Right atrium auricular region (tissue), 2 donors: ENCODE measurements around the gene KCNH2. TPM values are rescaled to one million over a fixed set of nuclear protein-coding genes. Genes with fewer than 3 reads are reported as not detected.

ENCODE experiments used
- DNase-seq: peaks from one replicate; pipeline ENCODE4 v3.0.0-alpha.2; 2019; ENCODE audit warnings: low spot score
- H3K27ac ChIP-seq, 2 donors: fragments of 200-600 bp; sonication (generic); 1 replicate in 1 of 2; 2 replicates in 1 of 2; pipeline ENCODE4 v1.5.1; 2016 to 2019
- H3K27me3 ChIP-seq, 2 donors: fragments of 200-600 bp; sonication (generic); one replicate each; pipeline versions ENCODE4 v1.5.1 to v1.6.0; 2017 to 2019
- H3K36me3 ChIP-seq: fragments of 200-600 bp; sonication (generic); one replicate; pipeline ENCODE4 v1.5.1; 2016
- H3K4me1 ChIP-seq, 2 donors: fragments of 200-600 bp; sonication (generic); one replicate each; pipeline versions ENCODE4 v1.5.1 to v1.6.0; 2017 to 2019
- H3K4me3 ChIP-seq, 2 donors: fragments of 200-600 bp; sonication (generic); 1 replicate in 1 of 2; 2 replicates in 1 of 2; pipeline ENCODE4 v1.5.1; 2017 to 2019; ENCODE audit warnings: mild to moderate bottlenecking in 1 of 2, moderate library complexity in 1 of 2
- H3K9me3 ChIP-seq, 2 donors: fragments of 200-600 bp; sonication (generic); one replicate each; pipeline ENCODE4 v1.5.1; 2019
- CTCF ChIP-seq, 2 donors: fragments of 200-600 bp; sonication (generic); IDR thresholded peaks; one replicate each; pipeline ENCODE4 v1.5.1; 2019; ENCODE audit warnings: antibody characterized with exemption in 2 of 2
- total RNA-seq, 2 donors: library from RNA; depleted of rRNA; stranded (reverse); fragments of >200 nt; gene quantifications; one replicate each; pipeline ENCODE4 v1.1.0, GENCODE V29; 2016

KCNH2 gene
- total RNA-seq, 2 donors from 2014 or later = 119 to 128 TPM

- no peak overlapping the region for H3K4me3 ChIP-seq
- H3K4me1 ChIP-seq = no peaks in the 10 kb centered on the region
- H3K27ac ChIP-seq = no peak overlapping the region
- no peak for DNase-seq
- H3K9me3 ChIP-seq = no peaks in the 10 kb centered on the region
- no peaks in the 10 kb centered on the region for H3K27me3 ChIP-seq
- no peaks in the 10 kb centered on the region for H3K36me3 ChIP-seq
- no peak for TF ChIP-seq CTCF (IDR thresholded peaks at IDR 0.05)
These were observed 60.2 kb downstream of the KCNH2 start for GRCh38 chr7:150917969-150918368.

- Histone ChIP-seq H3K4me3 (no peak overlapping the region), H3K27ac (no peak overlapping the region), H3K9me3 (no peaks in the 10 kb centered on the region), H3K27me3 (no peaks in the 10 kb centered on the region), H3K36me3 (no peaks in the 10 kb centered on the region), H3K4me1 (no peaks in the 10 kb centered on the region)
- no peak for DNase-seq
- TF ChIP-seq CTCF (IDR thresholded peaks at IDR 0.05) = no peak
These were observed 61.5 kb downstream of the KCNH2 start for GRCh38 chr7:150916670-150917069.

GRCh38 chr7:150914966-150915365 lies 63.2 kb downstream of the KCNH2 start:
- no peaks in the 10 kb centered on the region for H3K9me3 ChIP-seq
- H3K4me1 ChIP-seq = no peaks in the 10 kb centered on the region
- no peak for DNase-seq
- H3K4me3 ChIP-seq = no peak overlapping the region
- no peak for TF ChIP-seq CTCF (IDR thresholded peaks at IDR 0.05)
- no peaks in the 10 kb centered on the region for H3K27me3 ChIP-seq
- no peak overlapping the region for H3K27ac ChIP-seq
- no peaks in the 10 kb centered on the region for H3K36me3 ChIP-seq

- Histone ChIP-seq H3K27ac (no peak overlapping the region), H3K27me3 (no peaks in the 10 kb centered on the region), H3K36me3 (no peaks in the 10 kb centered on the region), H3K9me3 (no peaks in the 10 kb centered on the region), H3K4me1 (no peaks in the 10 kb centered on the region), H3K4me3 (no peak overlapping the region)
- no peak for TF ChIP-seq CTCF (IDR thresholded peaks at IDR 0.05)
- no peak for DNase-seq
These were observed 63.9 kb downstream of the KCNH2 start for GRCh38 chr7:150914196-150914595.

- no peak for TF ChIP-seq CTCF (IDR thresholded peaks at IDR 0.05)
- Histone ChIP-seq H3K36me3 (no peaks in the 10 kb centered on the region), H3K27me3 (no peaks in the 10 kb centered on the region), H3K9me3 (no peaks in the 10 kb centered on the region), H3K27ac (no peak overlapping the region), H3K4me3 (no peak overlapping the region), H3K4me1 (no peaks in the 10 kb centered on the region)
- DNase-seq = no peak
These were observed 65.7 kb downstream of the KCNH2 start for GRCh38 chr7:150912427-150912826.

GRCh38 chr7:150911590-150912267 lies 66.4 kb downstream of the KCNH2 start:
- no peak overlapping the region for H3K4me3 ChIP-seq
- no peak for TF ChIP-seq CTCF (IDR thresholded peaks at IDR 0.05)
- DNase-seq = no peak
- H3K36me3 ChIP-seq = no peaks in the 10 kb centered on the region
- no peak overlapping the region for H3K27ac ChIP-seq
- no peaks in the 10 kb centered on the region for H3K27me3 ChIP-seq
- no peaks in the 10 kb centered on the region for H3K9me3 ChIP-seq
- H3K4me1 ChIP-seq = no peaks in the 10 kb centered on the region
